A549 (cell line): ENCODE data around the gene BCL2L1.
A peak's percentile ranks its signal among the peaks of the same experiment; 100 is the strongest.

Source experiments
- CHD2 ChIP-seq: fragments of 150-350 bp; IDR thresholded peaks from 2 replicates; pipeline ENCODE4 v1.6.1; 2014; ENCODE audit warnings: low read length; ENCODE audit not compliant: partially characterized antibody
- NFE2L2 ChIP-seq: fragments of 150-350 bp; conservative IDR thresholded peaks from 2 replicates; pipeline ENCODE4 v1.6.1; 2014; ENCODE audit warnings: low read length
- POLR2A ChIP-seq: IDR thresholded peaks from 2 replicates; pipeline ENCODE4 v1.6.1; 2012; ENCODE audit warnings: mild to moderate bottlenecking, low read length
- TF ChIP-seq, protein P1 (sequence below): fragments of 450-650 bp; IDR thresholded peaks from 2 replicates; pipeline ENCODE4 v1.6.1; 2014; ENCODE audit warnings: antibody characterized with exemption
- TF ChIP-seq, protein P2 (sequence below): fragments of >200 bp; sonication (Bioruptor Twin); formaldehyde crosslinking; IDR thresholded peaks from 3 replicates; pipeline ENCODE4 v1.5.1; 2016

DNA sequence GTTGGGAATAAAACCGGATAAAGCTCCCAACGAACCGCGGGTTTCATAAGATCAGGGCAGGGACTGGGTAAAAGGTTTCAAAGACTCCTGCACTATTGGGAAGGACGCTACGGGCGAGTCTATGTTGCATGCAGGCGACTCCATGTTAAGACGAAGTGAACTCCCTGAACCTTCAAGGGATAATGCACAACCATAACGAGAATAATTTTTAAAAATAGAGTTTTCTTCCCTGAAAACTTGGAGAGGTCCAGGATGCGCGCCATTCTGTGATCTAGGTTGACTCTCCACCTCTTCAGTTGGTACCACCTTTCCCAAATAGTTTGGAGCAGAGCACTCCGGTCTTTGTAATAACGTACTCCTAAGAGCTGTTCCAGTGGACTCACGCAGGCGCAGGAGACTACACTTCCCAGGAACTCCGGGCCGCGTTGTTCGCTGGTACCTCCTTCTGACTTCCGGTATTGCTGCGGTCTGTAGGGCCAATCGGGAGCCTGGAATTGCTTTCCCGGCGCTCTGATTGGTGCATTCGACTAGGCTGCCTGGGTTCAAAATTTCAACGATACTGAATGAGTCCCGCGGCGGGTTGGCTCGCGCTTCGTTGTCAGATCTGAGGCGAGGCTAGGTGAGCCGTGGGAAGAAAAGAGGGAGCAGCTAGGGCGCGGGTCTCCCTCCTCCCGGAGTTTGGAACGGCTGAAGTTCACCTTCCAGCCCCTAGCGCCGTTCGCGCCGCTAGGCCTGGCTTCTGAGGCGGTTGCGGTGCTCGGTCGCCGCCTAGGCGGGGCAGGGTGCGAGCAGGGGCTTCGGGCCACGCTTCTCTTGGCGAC is 16.3 kb upstream of the BCL2L1 start, which contains the start of gene TPX2:
- TF ChIP-seq, protein P1, sequence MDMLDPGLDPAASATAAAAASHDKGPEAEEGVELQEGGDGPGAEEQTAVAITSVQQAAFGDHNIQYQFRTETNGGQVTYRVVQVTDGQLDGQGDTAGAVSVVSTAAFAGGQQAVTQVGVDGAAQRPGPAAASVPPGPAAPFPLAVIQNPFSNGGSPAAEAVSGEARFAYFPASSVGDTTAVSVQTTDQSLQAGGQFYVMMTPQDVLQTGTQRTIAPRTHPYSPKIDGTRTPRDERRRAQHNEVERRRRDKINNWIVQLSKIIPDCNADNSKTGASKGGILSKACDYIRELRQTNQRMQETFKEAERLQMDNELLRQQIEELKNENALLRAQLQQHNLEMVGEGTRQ, result no peak
- TF ChIP-seq, protein P2, sequence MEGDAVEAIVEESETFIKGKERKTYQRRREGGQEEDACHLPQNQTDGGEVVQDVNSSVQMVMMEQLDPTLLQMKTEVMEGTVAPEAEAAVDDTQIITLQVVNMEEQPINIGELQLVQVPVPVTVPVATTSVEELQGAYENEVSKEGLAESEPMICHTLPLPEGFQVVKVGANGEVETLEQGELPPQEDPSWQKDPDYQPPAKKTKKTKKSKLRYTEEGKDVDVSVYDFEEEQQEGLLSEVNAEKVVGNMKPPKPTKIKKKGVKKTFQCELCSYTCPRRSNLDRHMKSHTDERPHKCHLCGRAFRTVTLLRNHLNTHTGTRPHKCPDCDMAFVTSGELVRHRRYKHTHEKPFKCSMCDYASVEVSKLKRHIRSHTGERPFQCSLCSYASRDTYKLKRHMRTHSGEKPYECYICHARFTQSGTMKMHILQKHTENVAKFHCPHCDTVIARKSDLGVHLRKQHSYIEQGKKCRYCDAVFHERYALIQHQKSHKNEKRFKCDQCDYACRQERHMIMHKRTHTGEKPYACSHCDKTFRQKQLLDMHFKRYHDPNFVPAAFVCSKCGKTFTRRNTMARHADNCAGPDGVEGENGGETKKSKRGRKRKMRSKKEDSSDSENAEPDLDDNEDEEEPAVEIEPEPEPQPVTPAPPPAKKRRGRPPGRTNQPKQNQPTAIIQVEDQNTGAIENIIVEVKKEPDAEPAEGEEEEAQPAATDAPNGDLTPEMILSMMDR, result no peak
- peak; percentile 43; the same call in 1 of the 2 replicates for TF ChIP-seq POLR2A
- no peak for TF ChIP-seq NFE2L2
- no peak for TF ChIP-seq CHD2
